ENCODE data around the gene OR2F1.

Gene OR2F1

DNA sequence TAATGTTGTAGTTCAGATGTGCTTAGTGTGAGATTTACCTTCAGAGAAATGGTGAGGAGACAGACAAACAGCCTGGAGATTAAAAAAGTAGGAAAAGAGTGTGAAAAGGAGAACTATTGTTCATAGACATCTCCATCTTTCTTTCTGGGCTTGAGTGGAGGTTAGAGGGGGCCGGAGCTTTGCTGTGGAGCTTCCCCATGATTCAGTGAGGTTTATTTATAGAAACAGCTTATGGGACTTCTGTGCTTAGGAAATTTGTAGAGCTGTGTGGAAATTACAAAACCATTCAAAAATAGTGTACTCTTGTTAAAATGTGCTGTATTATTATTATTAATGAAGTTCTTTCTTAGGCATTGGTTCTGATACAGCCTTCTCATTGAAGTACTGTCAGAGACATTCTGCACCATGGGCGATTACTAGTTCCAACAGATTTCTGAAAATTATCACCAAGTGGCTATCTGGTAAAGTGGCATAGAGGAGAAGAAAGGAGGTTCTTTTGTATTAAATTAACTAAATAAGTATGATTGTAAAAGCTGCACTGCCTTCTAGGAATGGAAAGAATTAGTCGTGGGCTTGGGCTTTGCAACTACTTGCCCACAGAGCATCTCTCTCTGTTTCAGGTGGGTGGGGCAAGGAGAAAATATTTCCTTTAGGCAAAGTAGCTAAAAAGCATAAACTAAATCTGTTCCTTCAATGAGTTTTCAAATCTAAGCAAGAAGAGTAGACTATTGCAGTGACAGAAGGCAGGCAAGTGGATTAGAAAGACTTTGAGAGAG is 44.0 kb upstream of the OR2F1 start:
- H3K27me3 Mint-ChIP-seq (ENCODE audit: low read depth, poor library complexity): peaks cover 5% of the 10 kb centered on the region
- no peak overlapping the region for H3K4me3 Mint-ChIP-seq
- H3K27ac Mint-ChIP-seq: no peak overlapping the region
- TF ChIP-seq, protein P1, sequence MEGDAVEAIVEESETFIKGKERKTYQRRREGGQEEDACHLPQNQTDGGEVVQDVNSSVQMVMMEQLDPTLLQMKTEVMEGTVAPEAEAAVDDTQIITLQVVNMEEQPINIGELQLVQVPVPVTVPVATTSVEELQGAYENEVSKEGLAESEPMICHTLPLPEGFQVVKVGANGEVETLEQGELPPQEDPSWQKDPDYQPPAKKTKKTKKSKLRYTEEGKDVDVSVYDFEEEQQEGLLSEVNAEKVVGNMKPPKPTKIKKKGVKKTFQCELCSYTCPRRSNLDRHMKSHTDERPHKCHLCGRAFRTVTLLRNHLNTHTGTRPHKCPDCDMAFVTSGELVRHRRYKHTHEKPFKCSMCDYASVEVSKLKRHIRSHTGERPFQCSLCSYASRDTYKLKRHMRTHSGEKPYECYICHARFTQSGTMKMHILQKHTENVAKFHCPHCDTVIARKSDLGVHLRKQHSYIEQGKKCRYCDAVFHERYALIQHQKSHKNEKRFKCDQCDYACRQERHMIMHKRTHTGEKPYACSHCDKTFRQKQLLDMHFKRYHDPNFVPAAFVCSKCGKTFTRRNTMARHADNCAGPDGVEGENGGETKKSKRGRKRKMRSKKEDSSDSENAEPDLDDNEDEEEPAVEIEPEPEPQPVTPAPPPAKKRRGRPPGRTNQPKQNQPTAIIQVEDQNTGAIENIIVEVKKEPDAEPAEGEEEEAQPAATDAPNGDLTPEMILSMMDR (IDR thresholded peaks at IDR 0.05): no peak
- DNase-seq: no peak
- H3K36me3 Mint-ChIP-seq (ENCODE audit: low read depth): no peaks in the 10 kb centered on the region
- peaks cover 13% of the 10 kb centered on the region for H3K4me1 Mint-ChIP-seq
- H3K9me3 Mint-ChIP-seq: no peaks in the 10 kb centered on the region

DNA sequence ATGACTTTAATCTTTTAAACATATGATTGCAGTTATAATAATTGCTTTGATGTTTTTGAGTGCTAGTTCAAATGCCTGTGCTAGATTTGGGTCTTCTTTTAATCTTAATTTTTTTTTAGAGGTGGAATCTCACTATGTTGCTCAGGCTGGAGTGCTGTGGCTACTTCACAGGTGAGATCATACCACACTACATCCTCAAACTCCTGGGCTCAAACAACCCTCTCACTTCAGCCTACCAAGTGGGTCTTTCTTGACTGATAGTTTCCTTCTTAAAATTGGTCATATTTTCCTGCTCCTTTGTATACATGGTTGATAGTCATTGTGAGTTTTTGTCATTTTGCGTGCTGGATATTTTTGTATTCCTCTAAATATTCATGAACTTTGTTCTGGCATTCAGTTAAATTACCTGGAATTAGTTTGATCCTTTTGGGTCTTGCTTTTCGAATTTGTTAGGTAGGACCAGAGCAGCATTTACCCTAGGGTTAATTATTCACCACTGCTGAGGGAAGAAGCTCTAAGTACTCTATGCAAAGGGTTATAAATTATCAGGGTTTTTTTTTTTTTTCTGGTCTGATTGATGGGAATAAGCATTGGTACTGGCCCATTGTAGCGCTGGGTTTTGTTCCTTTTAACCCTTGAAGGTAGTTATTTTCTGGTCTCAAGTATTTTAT is 40.6 kb upstream of the OR2F1 start:
- Mint-ChIP-seq H3K4me1 (peaks cover 9% of the 10 kb centered on the region), H3K4me3 (no peak overlapping the region), H3K36me3 (ENCODE audit: low read depth) (no peaks in the 10 kb centered on the region), H3K9me3 (peaks cover 4% of the 10 kb centered on the region), H3K27me3 (ENCODE audit: low read depth, poor library complexity) (no peaks in the 10 kb centered on the region), H3K27ac (no peak overlapping the region)
- DNase-seq: no peak
- TF ChIP-seq, protein P1 (IDR thresholded peaks at IDR 0.05): no peak

DNA sequence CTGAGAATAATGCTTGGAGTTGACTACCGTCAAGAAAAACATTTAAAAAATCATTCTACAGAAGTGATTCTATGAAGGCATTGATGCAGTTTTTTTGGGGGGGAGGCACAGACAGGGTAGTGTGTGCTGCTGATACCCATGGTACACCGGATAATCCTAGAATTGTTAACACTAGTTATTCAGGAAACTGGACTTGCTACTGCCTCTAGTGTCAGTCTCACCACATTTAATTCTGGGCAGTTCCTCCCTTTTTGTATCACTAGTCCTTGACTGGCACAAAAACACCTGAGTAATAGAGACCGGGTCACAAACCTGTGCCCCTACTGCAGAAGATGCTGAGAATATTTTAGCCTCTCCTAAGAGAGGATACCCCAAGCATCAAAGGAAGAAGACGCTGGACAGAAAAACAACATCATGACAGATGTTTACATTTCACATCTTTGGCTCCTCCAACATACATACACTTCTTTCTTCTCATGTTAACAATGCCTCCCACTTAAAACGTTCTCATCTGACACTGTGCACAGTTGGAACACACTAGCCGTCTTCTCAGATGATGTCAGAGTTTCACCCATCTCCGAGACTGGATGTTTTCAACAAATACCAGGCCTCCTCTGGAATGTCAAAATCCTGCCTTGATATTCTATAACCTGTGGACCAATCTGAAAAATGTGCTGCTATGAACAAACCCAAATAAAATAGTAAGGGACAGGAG is 39.5 kb upstream of the OR2F1 start:
- Mint-ChIP-seq H3K9me3 (peaks cover 4% of the 10 kb centered on the region), H3K4me3 (no peak overlapping the region), H3K27ac (no peak overlapping the region), H3K27me3 (ENCODE audit: low read depth, poor library complexity) (no peaks in the 10 kb centered on the region), H3K36me3 (ENCODE audit: low read depth) (no peaks in the 10 kb centered on the region), H3K4me1 (peaks cover 5% of the 10 kb centered on the region)
- DNase-seq: no peak
- TF ChIP-seq, protein P1 (IDR thresholded peaks at IDR 0.05): no peak

DNA sequence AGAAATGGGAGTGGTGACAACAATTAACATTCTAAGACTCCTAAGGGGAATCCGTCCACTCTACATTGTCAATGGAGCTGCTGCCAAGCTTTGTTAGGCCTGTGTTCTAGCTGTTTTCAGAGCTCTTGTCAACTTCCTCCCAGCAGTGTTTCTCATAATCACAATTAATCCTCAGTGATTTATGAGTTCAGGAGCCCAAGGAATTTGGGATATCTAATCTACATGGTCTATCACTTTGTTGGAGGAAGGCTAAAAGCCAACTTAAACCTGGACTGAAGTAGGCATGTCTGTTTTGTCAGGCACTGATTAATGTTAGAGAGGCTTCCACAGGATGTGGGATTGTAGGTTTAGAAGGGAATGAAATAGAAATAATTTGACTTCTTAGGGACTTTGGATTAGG is 29.8 kb upstream of the OR2F1 start:
- Mint-ChIP-seq H3K4me3 (no peak overlapping the region), H3K27ac (no peak overlapping the region), H3K36me3 (ENCODE audit: low read depth) (no peaks in the 10 kb centered on the region), H3K9me3 (no peaks in the 10 kb centered on the region), H3K27me3 (ENCODE audit: low read depth, poor library complexity) (no peaks in the 10 kb centered on the region), H3K4me1 (no peaks in the 10 kb centered on the region)
- TF ChIP-seq, protein P1 (IDR thresholded peaks at IDR 0.05): no peak
- no peak for DNase-seq

DNA sequence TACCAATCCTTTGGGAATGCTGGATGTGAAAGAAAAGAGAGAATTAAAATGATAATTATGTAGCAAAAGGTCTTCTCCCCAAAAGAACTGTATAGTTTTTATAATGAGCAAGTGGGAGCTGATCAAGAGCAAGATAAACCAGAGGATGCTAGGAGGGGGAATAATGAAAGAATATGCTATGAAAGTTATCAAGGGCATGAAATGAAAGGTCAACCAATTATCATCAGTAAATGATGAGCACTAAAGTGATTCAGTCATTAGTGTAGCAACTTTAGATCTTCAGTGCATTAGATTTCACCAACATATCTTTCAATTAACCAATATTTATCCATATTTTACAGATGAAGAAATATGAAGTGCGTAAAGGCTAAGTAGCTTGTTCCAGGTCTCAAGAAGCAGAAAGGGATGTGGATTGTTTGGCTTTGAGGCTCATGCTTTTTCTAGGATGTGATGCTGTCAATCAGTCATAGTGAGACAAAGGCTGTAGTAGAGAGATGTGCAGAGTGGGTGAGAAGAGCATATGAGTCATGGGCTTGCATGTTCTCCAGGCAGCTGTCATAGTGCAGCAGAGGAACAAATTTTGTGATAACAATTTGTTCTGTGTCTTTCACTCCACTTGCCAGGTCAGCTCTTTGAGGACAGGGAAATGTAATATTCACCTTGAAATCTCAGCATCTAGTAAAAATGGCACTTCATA is 25.3 kb upstream of the OR2F1 start:
- DNase-seq: no peak
- Mint-ChIP-seq H3K9me3 (peaks cover 4% of the 10 kb centered on the region), H3K4me1 (no peaks in the 10 kb centered on the region), H3K27ac (no peak overlapping the region), H3K27me3 (ENCODE audit: low read depth, poor library complexity) (peaks cover 4% of the 10 kb centered on the region), H3K4me3 (no peak overlapping the region), H3K36me3 (ENCODE audit: low read depth) (no peaks in the 10 kb centered on the region)
- TF ChIP-seq, protein P1 (IDR thresholded peaks at IDR 0.05): no peak
